ENCODE measurements around the gene MRPL1.

MRPL1 gene

DNA sequence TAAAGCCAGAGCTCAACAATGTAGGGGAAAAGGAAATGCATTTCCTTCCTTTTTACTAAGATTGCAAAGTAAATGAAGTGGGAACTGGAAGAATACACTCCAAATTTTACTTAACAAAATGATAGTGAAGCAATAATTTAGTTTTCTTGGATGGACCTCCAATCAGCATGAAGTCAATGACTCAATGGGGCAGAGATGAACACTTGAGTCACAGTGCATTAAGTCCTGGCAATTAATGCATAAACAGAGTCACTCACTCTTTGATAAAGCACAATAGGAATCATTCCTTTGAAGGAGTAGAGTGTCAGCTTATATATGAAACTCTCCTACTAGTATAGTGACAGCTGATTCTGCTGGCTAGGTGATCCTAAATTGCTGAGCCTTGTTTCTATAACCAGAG lies 127.8 kb downstream of the MRPL1 start:
- TF ChIP-seq, protein P1, sequence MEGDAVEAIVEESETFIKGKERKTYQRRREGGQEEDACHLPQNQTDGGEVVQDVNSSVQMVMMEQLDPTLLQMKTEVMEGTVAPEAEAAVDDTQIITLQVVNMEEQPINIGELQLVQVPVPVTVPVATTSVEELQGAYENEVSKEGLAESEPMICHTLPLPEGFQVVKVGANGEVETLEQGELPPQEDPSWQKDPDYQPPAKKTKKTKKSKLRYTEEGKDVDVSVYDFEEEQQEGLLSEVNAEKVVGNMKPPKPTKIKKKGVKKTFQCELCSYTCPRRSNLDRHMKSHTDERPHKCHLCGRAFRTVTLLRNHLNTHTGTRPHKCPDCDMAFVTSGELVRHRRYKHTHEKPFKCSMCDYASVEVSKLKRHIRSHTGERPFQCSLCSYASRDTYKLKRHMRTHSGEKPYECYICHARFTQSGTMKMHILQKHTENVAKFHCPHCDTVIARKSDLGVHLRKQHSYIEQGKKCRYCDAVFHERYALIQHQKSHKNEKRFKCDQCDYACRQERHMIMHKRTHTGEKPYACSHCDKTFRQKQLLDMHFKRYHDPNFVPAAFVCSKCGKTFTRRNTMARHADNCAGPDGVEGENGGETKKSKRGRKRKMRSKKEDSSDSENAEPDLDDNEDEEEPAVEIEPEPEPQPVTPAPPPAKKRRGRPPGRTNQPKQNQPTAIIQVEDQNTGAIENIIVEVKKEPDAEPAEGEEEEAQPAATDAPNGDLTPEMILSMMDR (IDR thresholded peaks at IDR 0.05) = no peak

DNA sequence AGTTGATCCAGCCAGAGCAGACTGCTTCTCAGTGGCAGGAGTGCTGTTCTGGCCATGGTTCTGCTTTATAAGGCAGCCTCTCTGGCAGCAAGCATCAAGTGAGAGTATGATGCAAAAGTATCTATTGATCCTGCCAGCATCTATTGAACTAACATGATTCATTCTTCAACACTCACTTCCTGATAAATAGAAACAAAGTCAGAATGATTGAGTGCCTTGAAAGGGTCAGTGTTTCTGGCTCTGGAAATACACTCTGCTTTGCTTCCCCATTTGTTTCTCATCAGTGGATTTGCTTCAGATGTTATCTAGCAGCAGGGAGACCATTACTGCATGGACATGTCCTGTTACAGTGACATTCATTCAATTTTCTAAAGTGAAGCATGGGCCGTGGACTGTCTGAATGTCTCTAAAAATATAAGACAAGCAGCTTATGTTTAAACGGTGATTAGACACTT lies 128.3 kb downstream of the MRPL1 start:
- TF ChIP-seq, protein P1 (IDR thresholded peaks at IDR 0.05) = no peak

DNA sequence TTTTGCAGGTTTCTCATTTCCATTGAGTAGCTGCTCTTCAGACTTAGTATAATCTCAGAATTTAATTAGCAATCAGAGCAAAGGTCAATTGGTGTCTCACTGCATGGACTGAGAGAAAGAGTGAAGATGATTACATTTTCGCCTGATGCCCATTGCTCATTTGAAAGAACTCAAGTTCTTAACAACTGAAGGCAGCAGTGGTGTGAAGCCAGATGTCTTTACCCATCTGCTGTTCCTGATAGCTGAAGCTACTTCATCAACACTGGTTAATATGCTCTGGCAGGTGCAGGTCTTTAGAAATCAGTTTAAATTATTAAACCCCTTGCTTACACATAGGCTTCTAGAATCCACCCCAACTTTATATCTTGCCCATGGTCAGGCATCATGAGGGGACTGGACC lies 130.0 kb downstream of the MRPL1 start:
- TF ChIP-seq, protein P1 (IDR thresholded peaks at IDR 0.05) = no peak

DNA sequence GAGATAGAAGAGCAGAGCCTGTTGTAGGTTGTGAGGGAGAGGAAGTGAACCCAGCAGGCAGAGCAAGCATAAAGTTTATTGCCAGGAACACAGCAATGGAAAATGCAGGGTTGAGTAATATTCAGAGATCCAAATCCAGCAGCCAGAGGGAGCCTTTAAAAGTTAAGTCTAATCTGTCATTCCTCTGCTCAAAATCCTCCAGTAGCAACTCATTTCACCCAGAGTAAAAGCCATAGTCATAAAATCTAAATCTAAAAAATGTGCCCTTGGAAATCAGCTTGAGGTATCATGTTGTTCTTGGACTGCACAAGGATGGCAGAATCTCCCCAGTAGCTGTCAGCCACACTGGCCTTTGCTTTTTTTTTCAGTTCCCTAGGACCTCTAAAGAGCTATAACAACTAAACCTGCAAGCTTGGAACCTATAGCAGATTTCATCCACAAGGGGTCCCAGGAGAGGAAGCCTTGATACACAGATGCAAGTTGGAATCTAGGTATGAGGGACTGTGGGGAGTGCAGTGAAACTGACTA lies 131.6 kb downstream of the MRPL1 start:
- TF ChIP-seq, protein P1 (IDR thresholded peaks at IDR 0.05) = peak; percentile 54

DNA sequence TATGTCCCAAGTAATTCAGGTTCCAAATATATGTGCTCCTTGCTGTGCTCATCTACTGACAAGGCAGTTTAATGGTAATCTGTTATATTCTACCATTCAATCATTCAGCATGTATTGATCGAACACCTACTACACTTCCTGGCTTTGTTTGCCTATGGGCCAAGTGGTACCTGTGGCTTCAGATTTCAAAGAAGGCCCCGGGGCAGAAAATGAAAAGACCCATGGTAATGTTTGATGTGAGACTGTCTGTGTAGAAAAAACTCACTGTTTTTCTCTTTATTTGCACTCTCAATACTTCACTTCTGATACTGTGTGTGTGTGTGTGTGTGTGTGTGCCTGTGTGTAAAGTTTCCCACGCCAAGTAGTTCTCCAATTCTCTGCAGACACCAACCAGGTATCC lies 133.4 kb downstream of the MRPL1 start:
- TF ChIP-seq, protein P1 (IDR thresholded peaks at IDR 0.05) = no peak

DNA sequence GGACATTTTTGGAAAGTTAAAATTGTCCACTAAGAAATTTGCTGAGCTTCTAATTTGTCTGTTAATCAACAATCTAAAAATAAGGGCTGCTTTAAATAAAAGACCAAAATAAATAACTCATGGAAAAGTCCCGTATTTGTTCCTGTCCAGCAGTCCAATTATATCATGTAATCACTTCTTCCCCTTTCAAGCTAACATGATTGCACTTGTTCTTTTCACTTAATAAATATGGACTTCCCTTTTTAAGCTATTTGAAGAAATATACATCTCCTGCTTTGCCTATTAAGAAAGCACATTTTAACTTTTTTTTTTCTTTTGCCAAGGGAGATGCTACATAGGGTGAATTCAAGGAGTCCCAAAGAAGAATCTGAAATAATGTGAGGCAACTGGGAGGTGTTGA lies 138.9 kb downstream of the MRPL1 start:
- TF ChIP-seq, protein P1 (IDR thresholded peaks at IDR 0.05) = no peak

DNA sequence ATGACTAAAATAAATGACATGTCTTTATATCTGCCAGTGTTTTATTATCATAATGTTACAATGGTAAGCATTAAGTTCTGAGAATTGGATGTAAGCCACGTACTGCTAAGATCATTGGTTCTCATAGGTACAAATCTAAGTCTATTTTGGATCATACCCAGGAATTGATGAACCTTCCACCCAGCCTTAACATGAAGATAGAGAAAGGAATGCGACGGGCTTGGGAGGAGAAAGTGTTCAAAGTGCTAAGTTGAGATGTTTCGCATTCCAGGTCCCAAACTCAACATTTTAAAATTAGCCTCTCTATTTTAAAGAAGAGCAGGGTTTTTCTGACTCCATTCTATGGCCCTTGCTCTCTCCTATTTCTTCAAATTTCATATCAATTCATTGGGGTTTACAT lies 139.6 kb downstream of the MRPL1 start:
- TF ChIP-seq, protein P1 (IDR thresholded peaks at IDR 0.05) = no peak
